Esophagus squamous epithelium (tissue), 5 donors: ENCODE results near the gene ZNF774. TPM values are rescaled to one million over a fixed set of nuclear protein-coding genes. Genes with fewer than 3 reads are reported as not detected.

Experiments used
- DNase-seq: peaks from one replicate; lab custom pipeline; 2025; lab: John Stamatoyannopoulos, UW
- H3K27ac ChIP-seq, 4 donors: fragments of 200-600 bp; sonication (generic); one replicate each; pipeline ENCODE4 v1.5.1; 2016 to 2019; ENCODE audit warnings: mild to moderate bottlenecking in 1 of 4
- H3K27me3 ChIP-seq, 4 donors: fragments of 200-600 bp; sonication (generic); 1 replicate in 3 of 4; 2 replicates in 1 of 4; pipeline versions ENCODE4 v1.5.1 to v1.6.0; 2017 to 2021; ENCODE audit warnings: antibody characterized with exemption in 1 of 4
- H3K36me3 ChIP-seq, 3 donors: fragments of 200-600 bp; sonication (generic); one replicate each; pipeline ENCODE4 v1.5.1; 2016 to 2019
- H3K4me1 ChIP-seq, 3 donors: fragments of 200-600 bp; sonication (generic); one replicate each; pipeline ENCODE4 v1.5.1; 2017 to 2019
- H3K4me3 ChIP-seq, 4 donors: fragments of 200-600 bp; sonication (generic); 1 replicate in 3 of 4; 2 replicates in 1 of 4; pipeline ENCODE4 v1.5.1; 2016 to 2019; ENCODE audit warnings: mild to moderate bottlenecking in 2 of 4, moderate library complexity in 1 of 4
- H3K9me3 ChIP-seq, 3 donors: fragments of 200-600 bp; sonication (generic); one replicate each; pipeline ENCODE4 v1.5.1; 2016 to 2019
- CTCF ChIP-seq, 6 experiments: fragments of 450-650 bp in 4 of 6; fragments of 200-600 bp in 2 of 6; sonication (generic) in 2 of 6; IDR thresholded peaks; one replicate each; pipeline ENCODE4 v1.5.1; 2016 to 2019; ENCODE audit warnings: antibody characterized with exemption in 6 of 6, mild to moderate bottlenecking in 4 of 6, moderate library complexity in 4 of 6
- POLR2A ChIP-seq, 4 donors: fragments of 450-650 bp; IDR thresholded peaks; one replicate each; pipeline ENCODE4 v1.6.1; 2017; ENCODE audit warnings: antibody characterized with exemption in 4 of 4, mild to moderate bottlenecking in 4 of 4, moderate library complexity in 3 of 4
- WGBS, 2 donors: methylation state at CpG; one replicate each; pipeline ENCODE4 v1.1.5; 2018; 5-methylcytosine and 5-hydroxymethylcytosine counted together
- intact Hi-C: fragments of 100-400 bp; cut with DNase I; formaldehyde crosslinking; loops from one replicate; pipeline ENCODE4 v1.15.0; 2022
- total RNA-seq, 4 donors: library from RNA; depleted of rRNA; stranded (reverse); fragments of >200 nt; gene quantifications; one replicate each; pipeline ENCODE4 v1.1.0, GENCODE V29; 2016
- donor health status: DM: yes; HTN: yes; CAD: no.

ZNF774 gene
- total RNA-seq, 4 donors from 2014 or later: 0.79 to 9.3 (median 1.8) TPM

- Histone ChIP-seq H3K27me3 (no peaks in the 10 kb centered on the region), H3K27ac (no peak overlapping the region), H3K4me1 (peaks cover 37 to 91% (median 75%) of the 10 kb centered on the region in 3 donors), H3K36me3 (peaks cover 0 to 33% (median 0%) of the 10 kb centered on the region in 3 donors), H3K9me3 (no peaks in the 10 kb centered on the region), H3K4me3 (no peak overlapping the region)
- TF ChIP-seq POLR2A (IDR thresholded peaks at IDR 0.05) (no peak), CTCF (IDR thresholded peaks at IDR 0.05) (no peak)
- intact Hi-C loops: no loop called here
- WGBS, 2 donors: 81 to 86% methylated on average over 1 of the region's 1 CpG
- no peak for DNase-seq
These were observed 41.0 kb downstream of the ZNF774 start for GRCh38 chr15:90393040-90393439.

- peak overlapping the region in 3 of 4 donors; percentile 26 to 50 (median 35) for H3K27ac ChIP-seq
- H3K4me3 ChIP-seq: no peak overlapping the region
- intact Hi-C loops: no loop called here
- H3K27me3 ChIP-seq: no peaks in the 10 kb centered on the region
- 83 to 85% methylated on average over 1 of the region's 1 CpG for WGBS, 2 donors
- no peak for DNase-seq
- peaks cover 36 to 98% (median 75%) of the 10 kb centered on the region in 3 donors for H3K4me1 ChIP-seq
- H3K9me3 ChIP-seq: no peaks in the 10 kb centered on the region
- H3K36me3 ChIP-seq: peaks cover 0 to 33% (median 0%) of the 10 kb centered on the region in 3 donors
- TF ChIP-seq CTCF (IDR thresholded peaks at IDR 0.05) (no peak), POLR2A (IDR thresholded peaks at IDR 0.05) (no peak)
These were observed 42.0 kb downstream of the ZNF774 start for GRCh38 chr15:90394074-90394473.

- 91 to 93% methylated on average over 12 of the region's 12 CpGs for WGBS, 2 donors
- Histone ChIP-seq H3K27me3 (no peaks in the 10 kb centered on the region), H3K4me1 (peaks cover 28 to 98% (median 73%) of the 10 kb centered on the region in 3 donors), H3K9me3 (no peaks in the 10 kb centered on the region), H3K36me3 (peaks cover 0 to 33% (median 0%) of the 10 kb centered on the region in 3 donors), H3K27ac (peak overlapping the region in 3 of 4 donors; percentile 26 to 50 (median 35)), H3K4me3 (no peak overlapping the region)
- intact Hi-C loops: no loop called here
- DNase-seq: no peak
- TF ChIP-seq CTCF (IDR thresholded peaks at IDR 0.05) (no peak), POLR2A (IDR thresholded peaks at IDR 0.05) (no peak)
These were observed 42.8 kb downstream of the ZNF774 start for GRCh38 chr15:90394748-90395442.

- H3K27ac ChIP-seq: peak overlapping the region in 3 of 4 donors; percentile 26 to 49 (median 45)
- H3K4me3 ChIP-seq: no peak overlapping the region
- H3K27me3 ChIP-seq: no peaks in the 10 kb centered on the region
- intact Hi-C loops: no loop called here
- H3K36me3 ChIP-seq: peaks cover 0 to 24% (median 0%) of the 10 kb centered on the region in 3 donors
- no peaks in the 10 kb centered on the region for H3K9me3 ChIP-seq
- DNase-seq: no peak
- 68 to 79% methylated on average over 4 of the region's 4 CpGs for WGBS, 2 donors
- TF ChIP-seq CTCF (IDR thresholded peaks at IDR 0.05): no peak
- no peak for TF ChIP-seq POLR2A (IDR thresholded peaks at IDR 0.05)
- H3K4me1 ChIP-seq: peaks cover 22 to 98% (median 73%) of the 10 kb centered on the region in 3 donors
These were observed 44.2 kb downstream of the ZNF774 start for GRCh38 chr15:90396321-90396720.

GRCh38 chr15:90400005-90400758, 48.1 kb downstream of the ZNF774 start:
- Histone ChIP-seq H3K4me3 (peak overlapping the region in 1 of 4 donors; percentile 46), H3K27ac (peak overlapping the region; percentile 77 to 92 (median 84)), H3K4me1 (peaks cover 18 to 98% (median 63%) of the 10 kb centered on the region in 3 donors), H3K27me3 (no peaks in the 10 kb centered on the region), H3K36me3 (no peaks in the 10 kb centered on the region), H3K9me3 (no peaks in the 10 kb centered on the region)
- intact Hi-C loops: no loop called here
- TF ChIP-seq POLR2A (IDR thresholded peaks at IDR 0.05): no peak
- no peak for DNase-seq
- 45 to 55% methylated on average over 7 of the region's 7 CpGs for WGBS, 2 donors
